ENCODE results near the gene PTP4A2. TPM values are rescaled to one million over a fixed set of nuclear protein-coding genes. Genes with fewer than 3 reads are reported as not detected.

The PTP4A2 gene
- total and polyA plus RNA-seq, 10 of the 15 experiments (the other 5 are each of a cell fraction or from before 2014, with no cell fraction given), result 180 to 909 (median 375) TPM

DNA sequence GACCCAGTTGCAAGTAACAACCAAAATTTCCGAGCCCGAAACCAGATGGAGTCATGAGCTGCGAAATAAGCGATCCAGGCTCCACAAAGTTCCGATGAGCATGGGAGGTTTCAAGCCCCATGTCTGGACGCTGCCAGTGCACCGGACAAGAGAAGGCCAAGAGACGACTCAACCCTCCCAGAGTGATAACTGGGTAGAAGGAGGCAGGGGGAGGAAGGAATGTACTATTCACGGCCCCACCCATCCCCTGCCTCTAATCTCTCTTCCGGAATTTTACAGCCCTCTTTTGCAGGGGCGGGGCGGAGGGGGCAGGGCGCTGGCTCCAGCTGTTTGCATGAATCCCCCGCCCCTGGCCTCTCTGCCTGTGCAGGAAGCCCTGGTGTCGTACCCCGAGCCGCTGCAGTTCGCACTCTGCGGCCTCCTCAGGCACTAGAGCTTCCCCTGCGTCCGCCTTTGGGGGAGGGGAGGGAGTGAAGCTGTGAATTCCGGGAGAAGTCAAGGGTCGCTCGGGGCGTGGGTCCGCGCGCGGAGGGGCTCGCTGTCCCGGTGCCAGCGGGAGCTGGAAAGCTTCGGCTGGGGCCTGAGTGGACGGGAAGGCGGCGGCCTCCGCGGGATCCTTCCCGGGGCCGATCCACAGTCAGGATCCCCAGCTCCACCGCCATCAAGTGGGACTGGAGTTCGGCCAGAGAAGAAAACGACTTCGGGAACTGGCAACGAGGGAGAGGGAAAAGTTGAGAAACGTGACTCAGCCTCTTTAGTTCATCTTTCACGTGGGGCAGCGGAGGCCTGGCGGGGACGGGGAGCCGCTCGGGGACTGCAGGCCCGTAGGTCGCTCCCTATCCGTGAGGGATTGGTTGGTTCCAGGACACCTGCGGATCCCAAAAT lies 6.3 kb upstream of the PTP4A2 start (continued):
- TF ChIP-seq ZZZ3 (IDR thresholded peaks at IDR 0.05; ENCODE audit: control insufficient read depth, insufficient read length, low read depth) (no peak), NR2F1 (conservative IDR thresholded peaks at IDR 0.05) (peak; percentile 68), EGR1 (IDR thresholded peaks at IDR 0.05; ENCODE audit: borderline replicate concordance in 1 of 2, low read depth in 2 of 2, low read length in 2 of 2) (peak in 1 of 2 experiments; percentile 68; a peak in 2 of 3 replicates), MEF2A (IDR thresholded peaks at IDR 0.05; ENCODE audit: insufficient read depth, low read depth, low read length) (0 out of 2 replicates have a peak, but pooled peaks have one; percentile 26), KDM1A (IDR thresholded peaks at IDR 0.05; ENCODE audit: borderline replicate concordance) (no peak), BACH1 (IDR thresholded peaks at IDR 0.05; ENCODE audit: borderline replicate concordance) (peak; percentile 63), FOXM1 (IDR thresholded peaks at IDR 0.05; ENCODE audit: low read depth, low read length) (no peak), ZNF24 (IDR thresholded peaks at IDR 0.05) (peak; percentile 19; the same call in 1 of the 2 replicates), CBX5 (IDR thresholded peaks at IDR 0.05; ENCODE audit: low read depth) (no peak), CREM (IDR thresholded peaks at IDR 0.05; ENCODE audit: low read depth) (0 out of 2 replicates have a peak, but pooled peaks have one; percentile 8), E2F8 (IDR thresholded peaks at IDR 0.05; ENCODE audit: low read depth, partially characterized antibody) (no peak), CBX3 (IDR thresholded peaks at IDR 0.05; ENCODE audit: borderline replicate concordance, low read depth) (no peak), JUNB (IDR thresholded peaks at IDR 0.05) (no peak), GATAD2B (conservative IDR thresholded peaks at IDR 0.05; ENCODE audit: low read depth) (peak; percentile 90), EP300 (IDR thresholded peaks at IDR 0.05; ENCODE audit: borderline replicate concordance in 1 of 2, control insufficient read depth in 1 of 2, low read depth in 2 of 2, low read length in 2 of 2) (0 out of 4 replicates have a peak, but pooled peaks of 1 of the 2 experiments have one; percentile 25), NRF1 (conservative IDR thresholded peaks at IDR 0.05; ENCODE audit: low read depth, low read length) (no peak), NFYB (IDR thresholded peaks at IDR 0.05; ENCODE audit: insufficient read depth, low read depth, low read length) (no peak), RBBP5 (conservative IDR thresholded peaks at IDR 0.05) (no peak), NBN (IDR thresholded peaks at IDR 0.05) (peak; percentile 88), SUZ12 (IDR thresholded peaks at IDR 0.05; ENCODE audit: unreplicated experiment) (no peak), KLF5 (IDR thresholded peaks at IDR 0.05; ENCODE audit: partially characterized antibody) (no peak)
- TF ChIP-seq, protein P1, sequence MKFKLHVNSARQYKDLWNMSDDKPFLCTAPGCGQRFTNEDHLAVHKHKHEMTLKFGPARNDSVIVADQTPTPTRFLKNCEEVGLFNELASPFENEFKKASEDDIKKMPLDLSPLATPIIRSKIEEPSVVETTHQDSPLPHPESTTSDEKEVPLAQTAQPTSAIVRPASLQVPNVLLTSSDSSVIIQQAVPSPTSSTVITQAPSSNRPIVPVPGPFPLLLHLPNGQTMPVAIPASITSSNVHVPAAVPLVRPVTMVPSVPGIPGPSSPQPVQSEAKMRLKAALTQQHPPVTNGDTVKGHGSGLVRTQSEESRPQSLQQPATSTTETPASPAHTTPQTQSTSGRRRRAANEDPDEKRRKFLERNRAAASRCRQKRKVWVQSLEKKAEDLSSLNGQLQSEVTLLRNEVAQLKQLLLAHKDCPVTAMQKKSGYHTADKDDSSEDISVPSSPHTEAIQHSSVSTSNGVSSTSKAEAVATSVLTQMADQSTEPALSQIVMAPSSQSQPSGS (IDR thresholded peaks at IDR 0.05; ENCODE audit: low read length), result no peak
- TF ChIP-seq, protein P2, sequence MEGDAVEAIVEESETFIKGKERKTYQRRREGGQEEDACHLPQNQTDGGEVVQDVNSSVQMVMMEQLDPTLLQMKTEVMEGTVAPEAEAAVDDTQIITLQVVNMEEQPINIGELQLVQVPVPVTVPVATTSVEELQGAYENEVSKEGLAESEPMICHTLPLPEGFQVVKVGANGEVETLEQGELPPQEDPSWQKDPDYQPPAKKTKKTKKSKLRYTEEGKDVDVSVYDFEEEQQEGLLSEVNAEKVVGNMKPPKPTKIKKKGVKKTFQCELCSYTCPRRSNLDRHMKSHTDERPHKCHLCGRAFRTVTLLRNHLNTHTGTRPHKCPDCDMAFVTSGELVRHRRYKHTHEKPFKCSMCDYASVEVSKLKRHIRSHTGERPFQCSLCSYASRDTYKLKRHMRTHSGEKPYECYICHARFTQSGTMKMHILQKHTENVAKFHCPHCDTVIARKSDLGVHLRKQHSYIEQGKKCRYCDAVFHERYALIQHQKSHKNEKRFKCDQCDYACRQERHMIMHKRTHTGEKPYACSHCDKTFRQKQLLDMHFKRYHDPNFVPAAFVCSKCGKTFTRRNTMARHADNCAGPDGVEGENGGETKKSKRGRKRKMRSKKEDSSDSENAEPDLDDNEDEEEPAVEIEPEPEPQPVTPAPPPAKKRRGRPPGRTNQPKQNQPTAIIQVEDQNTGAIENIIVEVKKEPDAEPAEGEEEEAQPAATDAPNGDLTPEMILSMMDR (IDR thresholded peaks at IDR 0.05 in 2 of 3, conservative IDR thresholded peaks at IDR 0.05 in 1 of 3; ENCODE audit: control insufficient read depth in 2 of 3, extremely low read depth in 1 of 3, insufficient read depth in 1 of 3, low read depth in 3 of 3, low read length in 3 of 3), result no peak
- TF ChIP-seq, protein P3, sequence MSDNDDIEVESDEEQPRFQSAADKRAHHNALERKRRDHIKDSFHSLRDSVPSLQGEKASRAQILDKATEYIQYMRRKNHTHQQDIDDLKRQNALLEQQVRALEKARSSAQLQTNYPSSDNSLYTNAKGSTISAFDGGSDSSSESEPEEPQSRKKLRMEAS (IDR thresholded peaks at IDR 0.05; ENCODE audit: low read depth, low read length), result peak; percentile 74

All from GM12878 (cell line).